ENCODE measurements around the gene XPO5.

The XPO5 gene

GRCh38 chr6:43621078-43621835 is 45.4 kb upstream of the XPO5 start:
- no peak for DNase-seq (ENCODE audit: low read depth)
- no peak overlapping the region for H3K4me3 ChIP-seq (ENCODE audit: low read depth, low read length)
- no peak for TF ChIP-seq CTCF (IDR thresholded peaks at IDR 0.05; ENCODE audit: low read depth, low read length, missing control alignments)

- TF ChIP-seq CTCF (IDR thresholded peaks at IDR 0.05; ENCODE audit: low read depth, low read length, missing control alignments) = no peak
- no peak overlapping the region for H3K4me3 ChIP-seq (ENCODE audit: low read depth, low read length)
- no peak for DNase-seq (ENCODE audit: low read depth)
Observed at GRCh38 chr6:43616725-43617472, 41.1 kb upstream of the XPO5 start.

GRCh38 chr6:43614396-43614730 is 38.5 kb upstream of the XPO5 start:
- H3K4me3 ChIP-seq (ENCODE audit: low read depth, low read length) = no peak overlapping the region
- no peak for DNase-seq (ENCODE audit: low read depth)
- TF ChIP-seq CTCF (IDR thresholded peaks at IDR 0.05; ENCODE audit: low read depth, low read length, missing control alignments) = no peak

GRCh38 chr6:43613721-43614395 is 38.0 kb upstream of the XPO5 start:
- no peak for DNase-seq (ENCODE audit: low read depth)
- no peak for TF ChIP-seq CTCF (IDR thresholded peaks at IDR 0.05; ENCODE audit: low read depth, low read length, missing control alignments)
- no peak overlapping the region for H3K4me3 ChIP-seq (ENCODE audit: low read depth, low read length)

GRCh38 chr6:43610431-43610830 is 34.6 kb upstream of the XPO5 start:
- DNase-seq (ENCODE audit: low read depth) = no peak
- no peak for TF ChIP-seq CTCF (IDR thresholded peaks at IDR 0.05; ENCODE audit: low read depth, low read length, missing control alignments)
- no peak overlapping the region for H3K4me3 ChIP-seq (ENCODE audit: low read depth, low read length)

- H3K4me3 ChIP-seq (ENCODE audit: low read depth, low read length) = no peak overlapping the region
- TF ChIP-seq CTCF (IDR thresholded peaks at IDR 0.05; ENCODE audit: low read depth, low read length, missing control alignments) = no peak
Observed at GRCh38 chr6:43609402-43609801, 33.6 kb upstream of the XPO5 start.

More at GRCh38 chr6:43609402-43609801, 33.6 kb upstream of the XPO5 start:
- no peak for DNase-seq (ENCODE audit: low read depth)

Data from GM12864 (cell line).